Activated CD4-positive, alpha-beta T cell treated with anti-CD3 and anti-CD28 coated beads, Interleukin-2, Interleukin-6, amounts not matched to agents 100 ng/mL and 50 ng/mL, durations not matched to agents 16 hours and 8 hours (primary cell): ENCODE measurements around the gene C10orf90.
A peak's percentile ranks its signal among the peaks of the same experiment; 100 is the strongest.

Source experiments
- DNase-seq: peaks from one replicate; pipeline ENCODE4 v3.0.0-alpha.2; 2020

C10orf90 gene

GRCh38 chr10:126458466-126458865, 212.0 kb downstream of the C10orf90 start:
- DNase-seq, result no peak

- no peak for DNase-seq
Measured at GRCh38 chr10:126456632-126457031, 213.9 kb downstream of the C10orf90 start.

DNA sequence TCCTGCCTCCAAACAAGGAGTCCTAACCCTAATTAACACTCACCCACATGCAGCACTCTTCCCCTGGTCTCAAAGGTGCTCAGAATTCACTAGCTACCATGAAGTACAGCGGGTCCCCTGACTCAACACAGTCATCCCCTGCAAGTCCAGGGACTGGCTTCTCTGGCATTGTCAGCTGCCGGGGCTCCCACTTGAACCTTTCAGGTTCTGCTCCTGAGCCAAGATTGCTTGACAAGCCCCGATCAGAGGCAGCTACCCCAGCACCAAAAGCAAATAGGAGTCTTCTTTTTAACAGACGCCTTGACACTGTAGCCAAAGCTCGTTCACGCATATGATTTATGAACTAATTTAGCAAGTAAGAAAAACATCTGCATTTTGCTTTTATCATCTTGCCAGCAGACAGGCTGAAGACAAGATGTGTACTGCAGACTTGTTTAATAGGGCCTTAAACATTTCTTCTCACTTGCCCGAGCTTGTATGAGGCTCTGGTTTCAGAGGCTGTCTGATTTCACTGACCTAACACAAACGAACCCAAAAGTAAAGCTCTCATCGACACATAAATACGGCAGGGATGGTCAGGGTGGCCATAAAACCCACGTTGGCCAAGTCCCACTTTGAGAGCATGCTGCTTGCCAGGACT, 214.6 kb downstream of the C10orf90 start:
- DNase-seq, result no peak

DNA sequence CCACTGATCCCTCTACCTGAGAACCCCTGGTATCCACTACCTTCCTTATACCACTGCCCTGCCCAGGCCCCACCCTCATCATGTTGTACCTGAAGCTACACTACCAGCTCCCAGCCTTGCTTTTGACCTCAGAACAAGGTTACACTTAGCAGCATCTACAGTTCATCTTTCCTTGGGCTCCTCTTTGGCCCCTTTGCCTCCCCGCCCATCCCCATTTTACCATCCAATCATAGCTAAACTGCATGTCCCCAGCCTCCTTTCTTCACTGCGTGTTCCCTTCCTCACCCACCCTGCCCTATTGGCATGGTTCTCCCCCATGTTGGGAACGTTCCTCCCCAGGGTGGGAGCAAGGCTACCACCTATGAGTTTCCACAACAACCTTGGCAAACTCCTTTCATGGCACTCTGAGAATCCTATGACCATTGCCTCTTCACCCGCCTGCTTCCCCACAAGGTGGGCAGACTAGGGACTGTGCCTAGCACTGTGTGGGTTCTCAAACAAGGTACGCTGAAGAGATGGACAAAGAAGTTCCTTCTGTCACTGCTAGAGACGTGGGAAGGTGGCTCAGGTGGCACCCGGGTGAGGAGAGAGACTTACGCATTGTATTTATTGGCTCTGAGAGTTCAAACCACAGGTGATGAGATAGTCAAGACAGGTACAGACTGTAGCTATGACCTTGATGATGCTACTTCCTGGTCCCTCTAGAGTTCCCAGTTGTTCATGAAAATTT, 215.3 kb downstream of the C10orf90 start:
- no peak for DNase-seq

DNA sequence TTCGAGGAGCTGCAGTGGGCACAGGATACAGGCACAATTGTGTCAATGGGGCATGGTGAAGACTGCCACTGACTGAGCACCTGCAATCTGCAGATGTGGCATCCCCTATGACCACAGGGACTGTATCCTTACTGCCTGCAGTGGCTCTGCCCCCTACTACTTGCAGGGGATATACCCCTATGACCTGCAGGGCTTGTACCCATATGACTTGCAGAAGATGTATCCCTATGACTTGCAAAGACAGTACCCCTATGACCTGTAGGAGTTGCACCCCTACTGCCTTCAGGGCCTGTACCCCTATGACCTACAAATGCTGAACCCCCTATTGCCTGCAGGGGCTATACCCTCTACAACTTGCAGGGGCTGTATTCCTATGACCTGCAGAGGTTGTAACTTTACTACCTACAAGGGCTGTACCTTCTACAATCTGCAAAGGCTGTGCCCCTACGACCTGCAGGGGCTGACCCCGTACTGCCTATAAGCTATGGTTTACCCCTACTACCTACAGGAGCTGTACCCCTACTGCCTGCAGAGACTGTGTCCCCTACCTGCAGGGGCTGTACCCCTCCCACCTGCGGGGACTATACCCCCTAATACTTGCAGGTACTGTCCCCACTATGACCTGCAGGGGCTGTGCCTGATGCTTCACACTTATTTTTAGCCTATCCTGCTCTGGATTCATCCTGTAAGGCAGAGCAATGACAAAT, 216.3 kb downstream of the C10orf90 start:
- DNase-seq, result no peak

GRCh38 chr10:126452245-126452644, 218.2 kb downstream of the C10orf90 start:
- DNase-seq, result no peak

- no peak for DNase-seq
Measured at GRCh38 chr10:126448091-126448490, 222.4 kb downstream of the C10orf90 start.

DNA sequence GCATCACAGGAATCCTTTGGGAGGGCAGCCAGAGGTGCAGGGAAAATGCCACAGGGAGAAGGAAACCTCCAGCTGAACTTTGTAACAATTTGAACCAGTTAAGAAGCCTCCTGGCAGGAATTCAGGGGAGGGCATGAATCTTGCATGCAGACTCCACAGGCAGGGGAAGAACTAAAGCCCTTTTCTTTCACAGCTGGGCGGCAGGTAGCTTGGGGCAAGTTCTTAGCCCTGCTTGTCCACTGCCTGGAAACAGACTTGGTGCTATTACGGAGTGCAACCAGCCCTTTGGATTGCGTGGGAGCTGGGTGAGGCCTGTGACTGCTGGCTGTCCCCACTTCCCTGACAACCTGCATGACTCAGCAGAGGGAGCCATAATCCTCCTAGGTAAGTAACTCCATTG, 230.6 kb downstream of the C10orf90 start:
- DNase-seq, result no peak

DNA sequence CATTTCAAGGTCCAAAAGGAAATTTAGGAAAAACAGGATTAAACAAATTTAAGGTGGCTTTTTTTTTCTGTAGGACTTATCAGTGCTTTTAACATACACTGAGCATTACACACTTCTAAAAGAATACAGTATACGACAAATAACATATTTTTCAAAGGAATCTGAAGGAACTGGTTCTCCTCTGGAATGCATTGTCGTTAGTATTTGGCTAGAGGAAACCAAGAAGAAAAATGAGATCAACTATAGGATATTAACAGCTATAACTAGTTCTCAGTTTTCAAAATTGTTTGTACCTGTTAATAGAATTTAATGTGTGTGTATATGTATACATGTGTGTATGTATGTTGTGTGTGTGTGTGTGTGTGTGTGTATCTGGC, 232.1 kb downstream of the C10orf90 start:
- DNase-seq, result no peak

DNA sequence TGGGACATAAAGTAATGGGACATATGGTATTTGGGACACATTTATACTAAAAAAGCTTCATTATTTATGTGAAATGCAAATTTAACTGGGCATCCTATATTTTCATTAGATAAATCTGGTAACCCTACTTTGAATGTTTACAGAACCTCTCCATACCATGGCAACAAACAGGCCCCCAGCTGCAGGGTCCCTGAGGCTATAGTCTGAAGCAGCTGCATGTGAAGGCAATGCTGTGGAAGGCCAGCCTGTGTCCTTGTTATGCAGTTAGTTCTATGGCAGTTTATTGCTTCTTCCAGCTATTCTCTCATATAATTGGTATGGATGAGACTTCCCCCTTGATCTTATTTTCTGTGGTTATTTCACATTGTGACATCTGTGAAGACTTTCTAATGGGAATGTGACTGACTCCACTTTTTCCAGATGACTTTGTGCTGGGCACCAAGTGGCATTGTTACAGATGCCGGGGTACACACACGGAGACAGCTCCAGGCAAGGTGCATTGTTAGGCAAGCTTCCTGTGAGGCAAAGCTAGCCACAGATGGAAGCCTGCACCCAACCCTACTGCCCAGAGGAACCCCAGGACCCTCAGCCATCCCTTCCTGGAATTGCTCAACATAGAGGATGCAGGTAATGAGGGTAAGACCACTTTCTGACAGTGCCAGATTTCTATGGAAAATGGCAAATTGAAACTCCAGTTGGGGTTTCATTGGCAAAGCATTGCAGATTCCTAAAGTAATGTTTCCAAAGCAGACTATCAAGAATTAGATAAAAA, 232.7 kb downstream of the C10orf90 start:
- DNase-seq, result no peak

DNA sequence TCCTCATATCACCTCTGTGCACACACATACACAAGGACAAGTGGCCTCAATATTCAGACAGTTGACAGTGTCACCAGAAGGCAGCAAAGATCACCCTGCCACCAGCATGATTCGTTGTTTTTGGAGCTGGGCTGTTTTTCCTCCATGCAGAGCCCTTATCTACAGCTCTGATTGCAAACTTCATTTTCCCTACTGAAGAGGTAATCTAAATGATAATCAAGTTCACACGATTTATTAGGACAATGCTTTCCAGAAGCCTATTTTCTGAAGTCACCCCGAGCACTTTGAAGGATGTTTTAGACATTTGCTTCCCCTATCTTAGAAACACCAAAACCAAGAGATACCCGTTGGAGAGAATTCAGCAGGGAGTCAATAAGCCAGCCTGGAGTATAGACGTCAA, 236.3 kb downstream of the C10orf90 start:
- no peak for DNase-seq

DNA sequence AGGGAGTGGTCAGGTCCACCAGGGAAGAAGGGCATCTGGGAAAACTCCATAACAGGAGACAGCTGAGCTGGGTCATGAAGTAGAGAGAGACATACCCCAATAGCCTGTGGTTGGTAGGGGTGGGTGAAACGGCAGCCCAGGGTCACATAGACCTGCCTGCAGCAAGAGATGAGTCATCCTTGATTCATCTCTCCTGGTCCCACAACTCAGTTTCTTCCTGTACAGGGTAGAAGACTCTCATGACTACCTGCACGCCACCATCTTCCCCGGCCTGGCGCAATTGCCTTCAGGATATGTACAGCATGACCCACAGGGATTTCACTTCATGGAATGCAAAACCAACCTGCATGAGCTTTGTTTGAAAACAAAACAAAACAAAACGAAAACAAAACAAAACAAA, 237.1 kb downstream of the C10orf90 start:
- DNase-seq, result peak; percentile 7

GRCh38 chr10:126432507-126432906, 238.0 kb downstream of the C10orf90 start:
- no peak for DNase-seq

GRCh38 chr10:126431816-126432215, 238.7 kb downstream of the C10orf90 start:
- no peak for DNase-seq

DNA sequence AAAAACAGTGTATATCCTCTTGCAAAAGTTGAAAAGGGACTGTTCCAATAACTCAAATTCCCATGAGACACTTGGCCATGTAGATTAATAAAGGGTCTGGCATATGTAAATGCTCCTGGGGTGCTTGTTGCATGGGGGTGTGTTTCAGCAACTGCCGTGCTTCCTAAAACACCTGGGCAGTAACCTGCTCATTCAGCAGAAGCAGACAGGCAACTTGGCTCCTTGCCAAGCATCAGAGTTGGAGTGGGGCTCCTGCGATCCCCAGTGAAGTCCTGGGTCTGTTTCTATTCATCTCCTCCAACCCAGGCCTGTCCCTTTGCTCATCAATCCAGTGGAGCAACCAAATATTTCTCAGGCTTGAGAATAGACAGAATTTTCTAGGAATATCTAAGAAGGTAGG, 240.0 kb downstream of the C10orf90 start:
- no peak for DNase-seq

DNA sequence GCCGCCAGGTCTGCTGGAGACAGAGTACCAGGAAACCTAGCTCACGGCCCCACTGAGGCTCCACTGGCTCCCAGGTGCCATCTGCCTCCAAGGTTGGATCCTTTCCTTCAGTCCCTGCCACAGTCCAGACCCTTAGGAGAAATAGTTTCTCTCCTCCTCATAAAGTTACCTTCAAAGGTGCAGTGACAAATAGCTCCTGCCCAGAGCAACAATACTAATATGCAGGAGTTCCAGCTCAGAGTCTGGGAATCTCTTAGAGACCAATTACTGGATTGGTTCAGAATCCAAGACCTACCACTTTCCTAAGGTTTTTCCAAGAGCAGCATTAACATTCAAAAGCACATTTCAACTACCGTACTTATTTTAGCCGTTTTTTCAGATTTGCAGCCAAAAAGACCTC, 241.2 kb downstream of the C10orf90 start:
- DNase-seq, result no peak

- DNase-seq, result no peak
Measured at GRCh38 chr10:126425489-126426065, 244.9 kb downstream of the C10orf90 start.

- DNase-seq, result no peak
Measured at GRCh38 chr10:126425032-126425431, 245.5 kb downstream of the C10orf90 start.

- no peak for DNase-seq
Measured at GRCh38 chr10:126423732-126424491, 246.6 kb downstream of the C10orf90 start.

DNA sequence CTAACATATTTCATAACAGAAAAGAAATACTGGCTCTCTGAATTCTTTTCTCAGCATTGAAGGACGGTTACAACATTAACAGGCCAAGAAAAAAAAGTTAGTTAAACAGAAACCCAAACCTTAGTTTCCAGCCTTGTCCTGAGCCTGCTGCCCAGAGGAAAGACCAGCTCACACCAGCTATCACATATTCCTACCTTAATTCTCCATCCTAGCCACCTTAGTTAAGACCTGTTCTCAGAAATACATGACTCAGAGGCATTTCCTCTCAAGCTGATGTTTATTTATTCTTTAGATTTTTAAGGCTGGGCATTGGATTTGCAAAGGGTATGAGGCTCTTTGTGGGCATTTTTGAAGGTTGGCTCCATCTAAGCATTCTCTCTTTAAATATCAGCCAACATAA, 247.9 kb downstream of the C10orf90 start:
- DNase-seq, result no peak

- DNase-seq, result no peak
Measured at GRCh38 chr10:126421756-126422256, 248.7 kb downstream of the C10orf90 start.
